Neural crest cell (in vitro differentiated cells): ENCODE measurements around the gene RAB5IF. TPM values are rescaled to one million over a fixed set of nuclear protein-coding genes. Genes with fewer than 3 reads are reported as not detected.

Experiments used
- DNase-seq: peaks from one replicate; pipeline ENCODE4 v3.0.0; 2021; ENCODE audit warnings: low read depth, mixed read lengths, low spot score
- H3K27ac Mint-ChIP-seq: one replicate; pipeline ENCODE4 v1.8.0; 2021; ENCODE audit warnings: mild to moderate bottlenecking, mixed read lengths; ENCODE audit not compliant: unreplicated experiment
- H3K27me3 Mint-ChIP-seq: 2 replicates; pipeline ENCODE4 v1.8.0; 2021; ENCODE audit warnings: low read depth, mild to moderate bottlenecking, mixed read lengths
- H3K36me3 Mint-ChIP-seq: 2 replicates; pipeline ENCODE4 v1.8.0; 2021; ENCODE audit warnings: low read depth, mild to moderate bottlenecking, mixed read lengths
- H3K4me1 Mint-ChIP-seq: 2 replicates; pipeline ENCODE4 v1.8.0; 2021; ENCODE audit warnings: mixed read lengths
- H3K4me3 Mint-ChIP-seq: one replicate; pipeline ENCODE4 v1.8.0; 2021; ENCODE audit warnings: mild to moderate bottlenecking, mixed read lengths
- H3K9me3 Mint-ChIP-seq: 2 replicates; pipeline ENCODE4 v1.8.0; 2021; ENCODE audit warnings: mixed read lengths
- CTCF ChIP-seq: fragments of 200-600 bp; sonication (generic); conservative IDR thresholded peaks from 2 replicates; pipeline ENCODE4 v1.5.0; 2021; ENCODE audit warnings: antibody characterized with exemption, mild to moderate bottlenecking
- total RNA-seq: library from RNA; stranded (reverse); gene quantifications from 2 replicates; pipeline ENCODE4 v1.2.1, GENCODE V29; 2021

Gene RAB5IF
- total RNA-seq, 1 donor from 2014 or later = 76.2 TPM

DNA sequence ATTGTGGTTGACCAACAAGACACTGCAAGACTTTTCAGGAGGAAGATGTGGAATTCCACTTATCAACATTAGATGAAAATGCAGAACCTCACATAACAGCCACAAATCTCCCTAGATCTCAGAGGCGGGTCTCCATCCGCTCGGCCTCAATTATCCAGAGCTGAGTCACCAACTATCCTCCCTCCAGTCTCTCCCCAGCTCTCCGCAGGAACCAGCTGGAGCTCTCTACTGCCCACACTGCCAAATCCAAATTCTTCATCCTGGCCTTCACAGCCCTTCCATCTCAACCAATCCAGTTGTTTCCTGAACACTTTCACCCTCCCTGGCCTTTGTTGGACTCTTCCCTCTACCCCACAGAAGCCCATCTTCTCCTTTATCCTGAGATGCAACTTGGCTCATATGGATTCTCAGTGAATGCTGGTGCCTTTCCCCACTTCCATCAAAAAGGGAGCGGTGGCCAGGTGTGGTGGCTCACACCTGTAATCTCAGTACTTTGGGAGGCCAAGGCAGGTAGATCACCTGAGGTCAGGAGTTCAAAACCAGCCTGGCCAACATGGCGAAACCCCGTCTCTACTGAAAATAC, 35.6 kb upstream of the RAB5IF start:
- H3K4me3 Mint-ChIP-seq = peak overlapping the region; percentile 31
- no peak for TF ChIP-seq CTCF
- DNase-seq = no peak
- peaks cover 3% of the 10 kb centered on the region for H3K9me3 Mint-ChIP-seq
- H3K27ac Mint-ChIP-seq = no peak overlapping the region
- H3K27me3 Mint-ChIP-seq = peaks cover 7% of the 10 kb centered on the region
- H3K4me1 Mint-ChIP-seq = peaks cover 23% of the 10 kb centered on the region
- peaks cover 3% of the 10 kb centered on the region for H3K36me3 Mint-ChIP-seq

DNA sequence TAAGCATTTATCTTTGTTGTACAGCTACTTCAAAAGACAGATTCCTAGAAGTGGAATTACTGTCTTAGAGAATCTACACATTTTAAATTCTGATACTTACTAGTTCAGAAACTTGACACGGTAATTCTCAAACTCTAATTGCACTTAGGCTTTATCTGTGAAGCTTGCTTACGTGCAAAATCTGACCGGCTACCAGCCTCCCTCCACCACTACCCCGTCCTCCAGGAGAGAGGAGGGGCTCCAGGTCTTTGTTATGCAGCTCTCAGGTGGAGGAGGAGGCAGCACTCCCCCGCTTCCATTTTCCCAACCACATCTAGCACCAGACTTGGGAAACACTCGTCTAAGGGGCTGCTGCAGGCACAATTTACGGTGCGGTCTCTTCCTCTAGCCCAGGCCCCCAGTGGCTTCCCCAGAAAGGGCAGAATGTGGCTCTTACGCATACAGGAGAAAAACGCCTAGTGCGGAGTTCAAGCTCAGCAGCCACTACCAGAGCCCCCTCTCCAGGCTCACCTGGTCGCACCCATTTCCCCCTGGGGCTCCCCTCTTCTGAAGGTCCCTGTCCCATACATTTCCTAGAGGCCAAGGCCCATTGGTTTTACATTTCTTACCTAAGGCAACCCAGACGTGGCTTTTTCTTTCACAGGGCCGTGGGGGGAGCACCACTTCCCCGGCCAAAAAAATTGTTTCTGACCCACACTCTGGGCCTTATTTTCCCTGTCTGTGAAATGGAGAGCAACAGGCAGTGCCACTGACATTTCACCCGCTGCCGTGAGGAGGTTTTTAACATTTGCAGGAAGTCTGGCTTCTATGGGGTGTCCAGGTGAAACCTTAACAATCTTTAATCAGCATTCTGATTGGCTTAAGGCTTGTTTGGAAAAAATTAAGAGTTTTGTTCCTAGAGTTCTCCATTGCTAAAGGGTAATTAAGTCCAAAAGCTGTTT, 33.7 kb upstream of the RAB5IF start:
- Mint-ChIP-seq H3K4me1 (peaks cover 38% of the 10 kb centered on the region), H3K9me3 (no peaks in the 10 kb centered on the region), H3K27me3 (peaks cover 8% of the 10 kb centered on the region), H3K27ac (no peak overlapping the region), H3K4me3 (peak overlapping the region; percentile 90), H3K36me3 (no peaks in the 10 kb centered on the region)
- no peak for DNase-seq
- no peak for TF ChIP-seq CTCF

DNA sequence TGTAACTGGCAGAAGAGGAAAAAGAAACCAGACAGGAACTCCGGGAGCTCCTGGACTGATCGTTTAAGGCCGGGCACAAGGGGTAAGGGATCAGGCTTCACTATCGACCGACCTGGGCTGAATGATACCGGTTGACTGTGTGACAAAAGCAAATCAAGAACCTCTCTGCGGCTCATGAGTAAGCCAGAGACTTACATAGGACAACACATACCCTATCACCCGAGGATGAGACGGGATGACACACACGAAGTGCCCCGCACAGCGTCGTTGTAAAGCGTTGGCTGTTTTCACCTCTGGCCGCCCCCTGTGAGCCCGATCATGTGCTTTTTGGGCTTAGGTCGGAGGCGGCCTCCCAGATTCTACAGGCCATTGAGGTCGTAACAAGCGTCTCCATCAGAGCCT, 32.9 kb upstream of the RAB5IF start:
- H3K9me3 Mint-ChIP-seq = no peaks in the 10 kb centered on the region
- no peak for TF ChIP-seq CTCF
- peak overlapping the region; percentile 90 for H3K4me3 Mint-ChIP-seq
- peak overlapping the region; percentile 54 for H3K27ac Mint-ChIP-seq
- no peaks in the 10 kb centered on the region for H3K36me3 Mint-ChIP-seq
- H3K4me1 Mint-ChIP-seq = peaks cover 38% of the 10 kb centered on the region
- peaks cover 8% of the 10 kb centered on the region for H3K27me3 Mint-ChIP-seq
- peak; percentile 26 for DNase-seq

DNA sequence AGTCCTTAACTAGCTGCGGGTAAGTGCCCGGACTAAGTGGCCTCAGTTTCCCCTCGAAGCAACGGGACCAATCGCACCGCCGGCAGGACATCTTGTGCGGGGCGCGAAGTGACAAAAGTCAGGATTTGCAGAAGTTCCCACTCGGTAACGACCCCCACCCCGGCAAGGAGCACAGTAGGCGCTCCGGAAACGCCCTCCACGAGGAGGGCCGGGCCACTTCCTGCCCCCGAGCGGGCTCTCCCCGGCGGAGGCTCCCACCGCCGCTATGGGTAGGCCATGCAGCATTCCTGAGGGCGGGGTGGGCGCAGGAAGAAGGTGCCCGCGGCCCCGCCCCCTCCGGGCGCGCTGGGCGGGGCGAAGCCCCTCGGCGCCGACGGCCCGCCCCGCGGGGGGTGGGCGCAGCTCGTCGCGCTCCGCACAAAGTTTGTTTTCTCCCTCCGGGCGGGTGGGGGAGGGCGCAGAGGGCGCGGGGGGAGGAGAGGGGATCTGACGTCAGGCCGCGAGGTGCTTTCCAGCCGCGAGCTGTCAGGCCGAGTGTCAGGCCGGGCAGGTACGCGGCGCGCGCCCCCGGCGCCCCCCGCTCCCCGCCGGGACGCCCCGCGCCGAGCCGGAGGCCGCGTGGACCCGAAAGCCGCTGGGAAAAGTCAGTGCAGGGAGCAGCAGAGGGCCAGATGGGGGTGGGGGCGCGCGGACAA, 32.3 kb upstream of the RAB5IF start, which contains the start of gene TGIF2:
TSS of gene TGIF2 (plus strand) at position 495 of the 695 bp plus-strand sequence. CDS start 5,178 bp downstream, outside the sequence.
- peaks cover 8% of the 10 kb centered on the region for H3K27me3 Mint-ChIP-seq
- peaks cover 38% of the 10 kb centered on the region for H3K4me1 Mint-ChIP-seq
- peak within 1 kb of the TSS; percentile 67 for H3K27ac Mint-ChIP-seq
- DNase-seq = peak; percentile 87
- no peaks in the 10 kb centered on the region for H3K9me3 Mint-ChIP-seq
- H3K36me3 Mint-ChIP-seq = no peaks in the 10 kb centered on the region
- no peak for TF ChIP-seq CTCF
- peak within 1 kb of the TSS; percentile 96 for H3K4me3 Mint-ChIP-seq

DNA sequence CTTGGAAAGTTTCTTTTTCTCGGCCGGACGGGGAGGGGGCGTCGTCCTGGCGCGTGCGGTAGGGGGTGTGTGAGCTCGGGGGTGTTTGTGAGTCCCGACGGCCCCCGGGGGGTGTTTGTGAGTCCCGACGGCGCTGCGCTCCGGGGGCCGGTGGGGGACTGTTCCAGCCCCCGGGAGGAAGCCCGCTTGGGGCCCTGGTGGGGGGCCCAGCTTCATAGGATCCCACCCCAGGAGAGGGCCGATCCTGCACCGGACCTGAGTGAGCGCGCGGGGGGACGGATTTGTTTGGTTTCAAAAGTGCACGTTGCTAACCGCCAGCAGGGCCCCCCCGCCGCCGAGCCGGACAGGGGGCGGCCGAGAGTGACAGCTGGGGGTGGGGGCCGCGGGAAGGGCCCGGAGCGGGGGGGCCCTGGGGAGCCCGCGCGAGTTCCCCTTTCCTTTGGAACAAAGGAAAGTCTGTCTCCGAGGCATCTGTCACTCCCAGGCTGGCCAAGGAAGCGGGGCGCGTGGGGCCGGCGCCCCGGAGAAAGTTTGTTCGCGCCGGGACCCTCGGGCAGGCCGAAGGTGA, 31.7 kb upstream of the RAB5IF start:
- no peak for DNase-seq
- Mint-ChIP-seq H3K4me1 (peaks cover 38% of the 10 kb centered on the region), H3K9me3 (no peaks in the 10 kb centered on the region), H3K4me3 (peak overlapping the region; percentile 96), H3K36me3 (no peaks in the 10 kb centered on the region), H3K27ac (peak overlapping the region; percentile 67), H3K27me3 (peaks cover 8% of the 10 kb centered on the region)
- TF ChIP-seq CTCF = no peak
